ENCODE measurements around the gene MROH8. TPM values are rescaled to one million over a fixed set of nuclear protein-coding genes. Genes with fewer than 3 reads are reported as not detected.

The MROH8 gene
- total and polyA plus RNA-seq, 2 experiments from 2014 or later = 0.63 to 0.68 TPM

- H3K36me3 Mint-ChIP-seq (ENCODE audit: low read depth) = peaks cover 4% of the 10 kb centered on the region
- Histone ChIP-seq H3K79me2 (replicated peaks; ENCODE audit: insufficient read depth) (no peaks in the 10 kb centered on the region), H3K4me2 (no peak overlapping the region), H4K20me1 (replicated peaks; ENCODE audit: insufficient read depth) (no peaks in the 10 kb centered on the region), H3K9me2 (ENCODE audit: insufficient read depth) (no peaks in the 10 kb centered on the region), H2AFZ (no peak overlapping the region; the same call in 1 of the 2 replicates), H3K4me1 (ENCODE audit: insufficient read depth) (no peaks in the 10 kb centered on the region), H3K27ac (ENCODE audit: low read depth) (no peak overlapping the region), H3K27me3 (ENCODE audit: insufficient read depth) (no peaks in the 10 kb centered on the region), H3F3A (replicated peaks; ENCODE audit: low read depth) (no peaks in the 10 kb centered on the region), H3K36me3 (ENCODE audit: insufficient read depth) (no peaks in the 10 kb centered on the region), H3K4me3 (no peak overlapping the region)
- H3K9me3 Mint-ChIP-seq = peaks cover 18% of the 10 kb centered on the region
- H3K4me1 Mint-ChIP-seq = no peaks in the 10 kb centered on the region
- peaks cover 4% of the 10 kb centered on the region for H3K27me3 Mint-ChIP-seq (ENCODE audit: insufficient read depth, low read depth, poor library complexity)
- DNase-seq (ENCODE audit: low spot score) (no peak), ATAC-seq (no peak)
- no peak for TF ChIP-seq JUNB (IDR thresholded peaks at IDR 0.05; ENCODE audit: unreplicated experiment)
- TF ChIP-seq EZH2 (IDR thresholded peaks at IDR 0.05; ENCODE audit: low read depth, unreplicated experiment) = no peak
- TF ChIP-seq POLR2AphosphoS5 (IDR thresholded peaks at IDR 0.05; ENCODE audit: low read depth) = no peak
- TF ChIP-seq ZNF331 (CRISPR knock-in tag; IDR thresholded peaks at IDR 0.05; ENCODE audit: low read depth) = no peak
- no peak for TF ChIP-seq NANOG (IDR thresholded peaks at IDR 0.05; ENCODE audit: borderline replicate concordance)
- no peak for TF ChIP-seq CREB1 (CRISPR knock-in tag; IDR thresholded peaks at IDR 0.05; ENCODE audit: low read depth)
- TF ChIP-seq STAT1 (IDR thresholded peaks at IDR 0.05; ENCODE audit: unreplicated experiment) = no peak
- TF ChIP-seq EZH2phosphoT487 (IDR thresholded peaks at IDR 0.05; ENCODE audit: unreplicated experiment) = no peak
- TF ChIP-seq, protein P1, sequence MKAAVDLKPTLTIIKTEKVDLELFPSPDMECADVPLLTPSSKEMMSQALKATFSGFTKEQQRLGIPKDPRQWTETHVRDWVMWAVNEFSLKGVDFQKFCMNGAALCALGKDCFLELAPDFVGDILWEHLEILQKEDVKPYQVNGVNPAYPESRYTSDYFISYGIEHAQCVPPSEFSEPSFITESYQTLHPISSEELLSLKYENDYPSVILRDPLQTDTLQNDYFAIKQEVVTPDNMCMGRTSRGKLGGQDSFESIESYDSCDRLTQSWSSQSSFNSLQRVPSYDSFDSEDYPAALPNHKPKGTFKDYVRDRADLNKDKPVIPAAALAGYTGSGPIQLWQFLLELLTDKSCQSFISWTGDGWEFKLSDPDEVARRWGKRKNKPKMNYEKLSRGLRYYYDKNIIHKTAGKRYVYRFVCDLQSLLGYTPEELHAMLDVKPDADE (IDR thresholded peaks at IDR 0.05) = no peak
- no peak for TF ChIP-seq ZNF114 (CRISPR knock-in tag; IDR thresholded peaks at IDR 0.05)
- TF ChIP-seq REST (IDR thresholded peaks at IDR 0.05; ENCODE audit: unreplicated experiment) = no peak
- no peak for TF ChIP-seq ZNF462 (CRISPR knock-in tag; IDR thresholded peaks at IDR 0.05)
- TF ChIP-seq, protein P2, sequence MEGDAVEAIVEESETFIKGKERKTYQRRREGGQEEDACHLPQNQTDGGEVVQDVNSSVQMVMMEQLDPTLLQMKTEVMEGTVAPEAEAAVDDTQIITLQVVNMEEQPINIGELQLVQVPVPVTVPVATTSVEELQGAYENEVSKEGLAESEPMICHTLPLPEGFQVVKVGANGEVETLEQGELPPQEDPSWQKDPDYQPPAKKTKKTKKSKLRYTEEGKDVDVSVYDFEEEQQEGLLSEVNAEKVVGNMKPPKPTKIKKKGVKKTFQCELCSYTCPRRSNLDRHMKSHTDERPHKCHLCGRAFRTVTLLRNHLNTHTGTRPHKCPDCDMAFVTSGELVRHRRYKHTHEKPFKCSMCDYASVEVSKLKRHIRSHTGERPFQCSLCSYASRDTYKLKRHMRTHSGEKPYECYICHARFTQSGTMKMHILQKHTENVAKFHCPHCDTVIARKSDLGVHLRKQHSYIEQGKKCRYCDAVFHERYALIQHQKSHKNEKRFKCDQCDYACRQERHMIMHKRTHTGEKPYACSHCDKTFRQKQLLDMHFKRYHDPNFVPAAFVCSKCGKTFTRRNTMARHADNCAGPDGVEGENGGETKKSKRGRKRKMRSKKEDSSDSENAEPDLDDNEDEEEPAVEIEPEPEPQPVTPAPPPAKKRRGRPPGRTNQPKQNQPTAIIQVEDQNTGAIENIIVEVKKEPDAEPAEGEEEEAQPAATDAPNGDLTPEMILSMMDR (conservative IDR thresholded peaks at IDR 0.05; ENCODE audit: low read depth in 2 of 2) = no peak
- H3K27ac Mint-ChIP-seq = no peak overlapping the region
- no peak overlapping the region for H3K4me3 Mint-ChIP-seq
Observed at GRCh38 chr20:37128803-37129202, 50.5 kb downstream of the MROH8 start.
